SJCRH30 (cell line): ENCODE measurements around the gene BABAM2. TPM values are rescaled to one million over a fixed set of nuclear protein-coding genes. Genes with fewer than 3 reads are reported as not detected.
"Not testable (repeated sequence)": the region's sequence is repeated elsewhere in the genome, so short reads cannot be mapped to it uniquely, and the experiment has no call there.

Experiments used
- DNase-seq, 2 experiments: peaks; one replicate each; pipeline ENCODE4 v3.0.0-alpha.2; 2015 to 2020
- H3K27ac ChIP-seq: fragments of 250-450 bp; sonication (Bioruptor Pico); 2 replicates; pipeline ENCODE4 v1.5.1; 2020; ENCODE audit warnings: mild to moderate bottlenecking, moderate library complexity
- H3K27me3 ChIP-seq: fragments of 250-450 bp; sonication (Bioruptor Pico); 2 replicates; pipeline ENCODE4 v1.5.1; 2020; ENCODE audit warnings: mild to moderate bottlenecking, moderate library complexity
- H3K36me3 ChIP-seq: fragments of 250-450 bp; sonication (Bioruptor Pico); 2 replicates; pipeline ENCODE4 v1.5.1; 2020; ENCODE audit warnings: mild to moderate bottlenecking, moderate library complexity
- H3K4me1 ChIP-seq: fragments of 250-450 bp; sonication (Bioruptor Pico); 2 replicates; pipeline ENCODE4 v1.5.1; 2020; ENCODE audit warnings: mild to moderate bottlenecking, moderate library complexity
- H3K4me3 ChIP-seq: fragments of 250-450 bp; sonication (Bioruptor Pico); 2 replicates; pipeline ENCODE4 v1.5.1; 2020; ENCODE audit warnings: mild to moderate bottlenecking, moderate library complexity
- H3K9me3 ChIP-seq: fragments of 250-450 bp; sonication (Bioruptor Pico); replicated peaks from 2 replicates; pipeline ENCODE4 v1.5.1; 2020; ENCODE audit warnings: mild to moderate bottlenecking, moderate library complexity
- total RNA-seq: library from RNA; depleted of rRNA; stranded (reverse); fragments of >200 nt; shearing (Covaris generic); gene quantifications from 2 replicates; pipeline ENCODE4 v1.2.3, GENCODE V29; 2014

The BABAM2 gene
- total RNA-seq, 1 experiment from 2014 or later: 37.3 TPM

DNA sequence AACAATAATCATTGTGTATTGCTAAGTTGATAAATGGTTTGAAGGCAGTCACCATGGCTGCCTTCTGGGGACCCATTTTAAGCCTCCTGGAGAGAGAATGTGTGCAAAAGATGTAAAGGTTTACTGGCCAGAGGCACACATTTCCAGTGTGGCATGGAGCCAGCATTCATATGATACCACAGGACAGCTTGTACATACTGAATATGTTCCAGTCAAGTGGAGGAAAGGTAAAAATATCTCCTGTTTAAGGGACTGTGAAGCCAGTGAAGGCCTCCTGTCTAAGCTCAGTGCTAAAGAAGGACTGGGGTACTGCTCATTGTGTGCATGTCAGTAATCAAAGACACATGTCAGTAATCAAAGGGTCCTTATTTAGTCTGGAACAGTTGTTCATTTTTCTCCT is 119.2 kb downstream of the BABAM2 start:
- Histone ChIP-seq H3K9me3 (no peaks in the 10 kb centered on the region), H3K27ac (no peak overlapping the region), H3K36me3 (no peaks in the 10 kb centered on the region), H3K4me1 (no peaks in the 10 kb centered on the region), H3K4me3 (no peak overlapping the region), H3K27me3 (no peaks in the 10 kb centered on the region)
- DNase-seq: peak; percentile 23 to 53

GRCh38 chr2:28011322-28011737 is 120.8 kb downstream of the BABAM2 start:
- Histone ChIP-seq H3K9me3 (no peaks in the 10 kb centered on the region), H3K27ac (no peak overlapping the region), H3K4me1 (no peaks in the 10 kb centered on the region), H3K4me3 (no peak overlapping the region), H3K27me3 (no peaks in the 10 kb centered on the region), H3K36me3 (no peaks in the 10 kb centered on the region)
- DNase-seq: no peak

- not testable (repeated sequence) for H3K9me3 ChIP-seq, H3K4me1 ChIP-seq, H3K4me3 ChIP-seq, H3K36me3 ChIP-seq, DNase-seq, H3K27me3 ChIP-seq, H3K27ac ChIP-seq
These were observed 127.9 kb downstream of the BABAM2 start for GRCh38 chr2:28018474-28018873.

GRCh38 chr2:28019521-28019920 is 129.0 kb downstream of the BABAM2 start:
- not testable (repeated sequence) for H3K4me1 ChIP-seq

GRCh38 chr2:28021898-28022297 is 131.4 kb downstream of the BABAM2 start:
- no peaks in the 10 kb centered on the region for H3K27me3 ChIP-seq
- H3K27ac ChIP-seq: no peak overlapping the region
- H3K4me3 ChIP-seq: no peak overlapping the region
- H3K4me1 ChIP-seq: no peaks in the 10 kb centered on the region
- no peaks in the 10 kb centered on the region for H3K9me3 ChIP-seq
- no peak for DNase-seq
- H3K36me3 ChIP-seq: no peaks in the 10 kb centered on the region

More at GRCh38 chr2:28019521-28019920, 129.0 kb downstream of the BABAM2 start:
- H3K27me3 ChIP-seq, H3K4me3 ChIP-seq, DNase-seq, H3K36me3 ChIP-seq, H3K9me3 ChIP-seq, H3K27ac ChIP-seq: not testable (repeated sequence)

GRCh38 chr2:28025123-28025522 is 134.6 kb downstream of the BABAM2 start:
- Histone ChIP-seq H3K27ac (no peak overlapping the region), H3K27me3 (no peaks in the 10 kb centered on the region), H3K4me3 (no peak overlapping the region), H3K4me1 (no peaks in the 10 kb centered on the region), H3K36me3 (no peaks in the 10 kb centered on the region), H3K9me3 (no peaks in the 10 kb centered on the region)
- DNase-seq: no peak

GRCh38 chr2:28026230-28026629 is 135.7 kb downstream of the BABAM2 start:
- H3K4me1 ChIP-seq, H3K27me3 ChIP-seq, H3K4me3 ChIP-seq, H3K27ac ChIP-seq, H3K36me3 ChIP-seq, H3K9me3 ChIP-seq, DNase-seq: not testable (repeated sequence)

GRCh38 chr2:28028025-28028424 is 137.5 kb downstream of the BABAM2 start:
- Histone ChIP-seq H3K27me3 (no peaks in the 10 kb centered on the region), H3K9me3 (no peaks in the 10 kb centered on the region), H3K36me3 (no peaks in the 10 kb centered on the region), H3K27ac (no peak overlapping the region), H3K4me1 (no peaks in the 10 kb centered on the region), H3K4me3 (no peak overlapping the region)
- no peak for DNase-seq

- no peaks in the 10 kb centered on the region for H3K9me3 ChIP-seq
- no peak overlapping the region for H3K27ac ChIP-seq
- DNase-seq: no peak
- H3K4me1 ChIP-seq: peaks cover 14% of the 10 kb centered on the region
- no peak overlapping the region for H3K4me3 ChIP-seq
- H3K36me3 ChIP-seq: no peaks in the 10 kb centered on the region
- no peaks in the 10 kb centered on the region for H3K27me3 ChIP-seq
These were observed 140.1 kb downstream of the BABAM2 start for GRCh38 chr2:28030600-28030999.

DNA sequence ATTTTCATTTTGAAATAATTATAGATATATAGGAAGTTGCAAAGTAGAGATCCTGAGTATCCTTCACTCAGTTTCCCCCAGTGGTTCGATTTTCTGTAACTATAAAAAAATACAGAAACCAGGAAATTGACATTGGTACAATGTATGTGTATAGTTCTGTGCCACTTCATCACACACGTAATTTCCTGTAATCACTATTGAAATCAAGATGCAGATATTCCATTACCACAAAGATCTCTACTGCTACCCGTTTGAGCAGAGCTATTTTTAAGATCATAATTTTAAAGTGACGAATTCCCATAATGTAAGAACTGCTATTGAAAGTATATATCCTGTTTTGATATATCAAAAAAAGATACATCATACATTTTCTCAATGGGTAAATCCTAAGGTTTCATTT is 142.3 kb downstream of the BABAM2 start:
- Histone ChIP-seq H3K36me3 (no peaks in the 10 kb centered on the region), H3K27ac (no peak overlapping the region), H3K4me1 (peaks cover 26% of the 10 kb centered on the region), H3K4me3 (no peak overlapping the region), H3K9me3 (no peaks in the 10 kb centered on the region), H3K27me3 (no peaks in the 10 kb centered on the region)
- DNase-seq: no peak

- Histone ChIP-seq H3K9me3 (no peaks in the 10 kb centered on the region), H3K27ac (peak overlapping the region; percentile 69), H3K4me1 (peaks cover 26% of the 10 kb centered on the region), H3K27me3 (no peaks in the 10 kb centered on the region), H3K4me3 (no peak overlapping the region), H3K36me3 (no peaks in the 10 kb centered on the region)
- peak in 1 of 2 experiments; percentile 21 for DNase-seq
These were observed 144.2 kb downstream of the BABAM2 start for GRCh38 chr2:28034696-28035095.

DNA sequence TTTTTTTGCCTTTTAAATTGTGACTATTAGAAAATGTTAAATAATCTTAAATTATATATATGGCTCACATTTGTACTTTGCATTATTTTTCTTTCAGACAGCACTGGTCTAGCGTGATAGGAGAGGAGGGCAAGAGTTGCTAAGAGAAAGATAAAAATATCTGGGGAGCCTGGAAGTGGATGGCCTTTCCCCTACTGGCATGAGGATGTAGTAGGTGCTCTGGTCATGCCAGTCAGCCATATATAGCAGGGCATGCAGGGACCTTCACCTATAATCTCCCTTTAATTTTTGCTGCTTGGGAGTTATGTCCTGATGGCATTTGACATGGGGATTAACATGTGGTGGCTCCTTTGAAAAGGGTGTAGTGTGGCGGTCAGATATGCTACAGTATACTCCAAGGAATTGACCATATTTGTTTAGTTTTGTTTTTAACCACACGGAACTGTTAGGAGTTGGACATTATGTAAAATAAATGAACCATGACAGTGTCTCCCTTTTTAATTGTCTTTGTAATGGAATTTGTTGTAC is 144.7 kb downstream of the BABAM2 start:
- Histone ChIP-seq H3K27me3 (no peaks in the 10 kb centered on the region), H3K4me3 (no peak overlapping the region), H3K9me3 (no peaks in the 10 kb centered on the region), H3K27ac (peak overlapping the region; percentile 69), H3K36me3 (no peaks in the 10 kb centered on the region), H3K4me1 (peaks cover 26% of the 10 kb centered on the region)
- peak; percentile 78 to 89 for DNase-seq

GRCh38 chr2:28035816-28036215 is 145.3 kb downstream of the BABAM2 start:
- peak in 1 of 2 experiments; percentile 41 for DNase-seq
- H3K4me1 ChIP-seq: peaks cover 26% of the 10 kb centered on the region
- no peaks in the 10 kb centered on the region for H3K36me3 ChIP-seq
- no peak overlapping the region for H3K4me3 ChIP-seq
- peak overlapping the region; percentile 69 for H3K27ac ChIP-seq
- H3K9me3 ChIP-seq: no peaks in the 10 kb centered on the region
- no peaks in the 10 kb centered on the region for H3K27me3 ChIP-seq

- no peaks in the 10 kb centered on the region for H3K9me3 ChIP-seq
- DNase-seq: peak in 1 of 2 experiments; percentile 34
- H3K4me1 ChIP-seq: peaks cover 26% of the 10 kb centered on the region
- H3K27ac ChIP-seq: peak overlapping the region; percentile 69
- no peak overlapping the region for H3K4me3 ChIP-seq
- no peaks in the 10 kb centered on the region for H3K27me3 ChIP-seq
- H3K36me3 ChIP-seq: no peaks in the 10 kb centered on the region
These were observed 145.8 kb downstream of the BABAM2 start for GRCh38 chr2:28036307-28036706.

GRCh38 chr2:28038722-28039121 is 148.2 kb downstream of the BABAM2 start:
- no peaks in the 10 kb centered on the region for H3K36me3 ChIP-seq
- H3K9me3 ChIP-seq: no peaks in the 10 kb centered on the region
- no peak overlapping the region for H3K4me3 ChIP-seq
- no peak overlapping the region for H3K27ac ChIP-seq
- H3K4me1 ChIP-seq: peaks cover 26% of the 10 kb centered on the region
- no peak for DNase-seq
- no peaks in the 10 kb centered on the region for H3K27me3 ChIP-seq

- Histone ChIP-seq H3K4me1 (peaks cover 4% of the 10 kb centered on the region; the same call in 1 of the 2 replicates), H3K27ac (no peak overlapping the region), H3K36me3 (no peaks in the 10 kb centered on the region), H3K27me3 (no peaks in the 10 kb centered on the region), H3K9me3 (no peaks in the 10 kb centered on the region), H3K4me3 (no peak overlapping the region)
- DNase-seq: no peak
These were observed 155.3 kb downstream of the BABAM2 start for GRCh38 chr2:28045676-28046351.
